Naive thymus-derived CD4-positive, alpha-beta T cell (primary cell): ENCODE results near the gene POPDC3. TPM values are rescaled to one million over a fixed set of nuclear protein-coding genes. Genes with fewer than 3 reads are reported as not detected.
"Not testable (repeated sequence)": the region's sequence is repeated elsewhere in the genome, so short reads cannot be mapped to it uniquely, and the experiment has no call there.

ENCODE experiments used
- ATAC-seq: fragments of 150-1000 bp; cut with Tn5 transposase; 2 replicates; pipeline ENCODE4 v1.10.0; 2021; ENCODE audit warnings: mild to moderate bottlenecking, moderate library complexity
- CTCF ChIA-PET: fragments of 350-600 bp; sonication (Branson Sonifier 250); formaldehyde crosslinking; loops from one replicate; lab custom pipeline; 2021; ENCODE audit warnings: antibody characterized with exemption; lab: Charles Lee
- POLR2A ChIA-PET: fragments of 350-600 bp; sonication (Branson Sonifier 250); formaldehyde crosslinking; loops from one replicate; lab custom pipeline; 2021; ENCODE audit warnings: antibody characterized with exemption, inconsistent platforms; lab: Charles Lee
- DNase-seq, 9 donors: peaks; one replicate each; pipeline versions ENCODE4 v3.0.0 to v3.0.0-alpha.2; 2020 to 2022; ENCODE audit warnings: mixed read lengths in 1 of 9
- H3K27ac ChIP-seq: one replicate; pipeline ENCODE4 v1.7.0; 2013; ENCODE audit warnings: mild to moderate bottlenecking, low read depth, low read length, moderate library complexity
- H3K27me3 ChIP-seq, 2 donors: one replicate each; pipeline ENCODE4 v1.7.0; 2013; ENCODE audit warnings: low read length in 2 of 2, mild to moderate bottlenecking in 2 of 2, moderate library complexity in 2 of 2; ENCODE audit not compliant: control insufficient read depth in 2 of 2, insufficient read depth in 2 of 2
- H3K36me3 ChIP-seq, 3 experiments: 1 replicate in 2 of 3; 2 replicates in 1 of 3; pipeline ENCODE4 v1.7.0; 2013; ENCODE audit warnings: low read length in 3 of 3, mild to moderate bottlenecking in 3 of 3, moderate library complexity in 1 of 3; ENCODE audit not compliant: insufficient read depth in 3 of 3, control insufficient read depth in 2 of 3
- H3K4me1 ChIP-seq, 2 donors: one replicate each; pipeline ENCODE4 v1.7.0; 2013; ENCODE audit warnings: low read length in 2 of 2, mild to moderate bottlenecking in 2 of 2, moderate library complexity in 1 of 2; ENCODE audit not compliant: control insufficient read depth in 2 of 2, insufficient read depth in 2 of 2
- H3K4me3 ChIP-seq: 2 replicates; pipeline ENCODE4 v1.7.0; 2013; ENCODE audit warnings: mild to moderate bottlenecking, low read length
- H3K9me3 ChIP-seq, 3 experiments: 1 replicate in 2 of 3; 2 replicates in 1 of 3; pipeline ENCODE4 v1.7.0; 2013; ENCODE audit warnings: low read length in 3 of 3; ENCODE audit not compliant: control insufficient read depth in 2 of 3
- H3K27ac Mint-ChIP-seq, 9 donors: one replicate each; pipeline ENCODE4 v1.8.0; 2020 to 2022; ENCODE audit warnings: mixed read lengths in 9 of 9, mild to moderate bottlenecking in 8 of 9, moderate library complexity in 5 of 9, inconsistent platforms in 2 of 9
- H3K27me3 Mint-ChIP-seq, 5 donors: one replicate each; pipeline ENCODE4 v1.8.0; 2021 to 2022; ENCODE audit warnings: mixed read lengths in 5 of 5, mild to moderate bottlenecking in 1 of 5
- H3K36me3 Mint-ChIP-seq, 5 donors: one replicate each; pipeline ENCODE4 v1.8.0; 2020 to 2022; ENCODE audit warnings: mixed read lengths in 5 of 5, mild to moderate bottlenecking in 3 of 5, inconsistent platforms in 1 of 5
- H3K4me1 Mint-ChIP-seq, 7 donors: one replicate each; pipeline ENCODE4 v1.8.0; 2020 to 2022; ENCODE audit warnings: mixed read lengths in 7 of 7, mild to moderate bottlenecking in 3 of 7, inconsistent platforms in 1 of 7
- H3K4me3 Mint-ChIP-seq, 10 donors: one replicate each; pipeline ENCODE4 v1.8.0; 2020 to 2022; ENCODE audit warnings: mild to moderate bottlenecking in 10 of 10, mixed read lengths in 10 of 10, moderate library complexity in 6 of 10, inconsistent platforms in 2 of 10
- H3K9me3 Mint-ChIP-seq, 11 donors: one replicate each; pipeline ENCODE4 v1.8.0; 2020 to 2022; ENCODE audit warnings: mixed read lengths in 11 of 11, mild to moderate bottlenecking in 4 of 11, inconsistent platforms in 1 of 11, moderate library complexity in 1 of 11
- intact Hi-C, 2 donors: fragments of 100-400 bp; cut with micrococcal nuclease; formaldehyde crosslinking; loops; one replicate each; pipeline ENCODE4 v1.15.1; 2023
- polyA plus RNA-seq, 2 donors: library from polyadenylated mRNA; unstranded; fragments of 300-500 nt; fragmentation: Illumina TruSeq; gene quantifications; one replicate each; pipeline ENCODE4 v1.2.3, GENCODE V29; 2021
- total RNA-seq, 6 experiments: library from RNA in 5 of 6; stranded (reverse) in 5 of 6; gene quantifications; 1 replicate in 5 of 6; 2 replicates in 1 of 6; pipeline ENCODE4 v1.2.3 and lab custom pipeline; 2021 to 2026

Gene POPDC3
- total and polyA plus RNA-seq, 7 experiments from 2014 or later: not detected

DNA sequence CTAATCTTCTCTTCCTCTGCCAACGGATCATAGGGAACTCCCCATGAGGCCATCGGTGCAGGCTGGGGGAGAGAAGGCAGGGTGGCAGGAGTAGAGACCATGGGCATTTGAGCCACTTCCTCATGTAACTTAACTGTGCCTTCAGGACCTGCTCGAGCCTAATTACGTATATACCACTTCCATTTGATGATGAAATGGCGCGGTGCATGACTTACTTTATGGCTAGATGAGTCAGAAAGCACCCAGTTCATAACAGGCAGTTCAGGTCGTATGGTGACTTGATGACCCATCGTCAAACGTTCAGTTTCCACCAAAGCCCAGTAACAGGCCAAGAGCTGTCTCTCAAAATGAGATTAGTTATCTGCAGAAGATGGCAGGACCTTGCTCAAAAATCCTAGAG lies 39.4 kb upstream of the POPDC3 start:
- CTCF ChIA-PET, H3K4me3 ChIP-seq, H3K4me1 ChIP-seq, H3K9me3 ChIP-seq, DNase-seq, H3K9me3 Mint-ChIP-seq, H3K27me3 ChIP-seq, ATAC-seq, H3K4me3 Mint-ChIP-seq, POLR2A ChIA-PET, H3K36me3 ChIP-seq, H3K27ac Mint-ChIP-seq, H3K4me1 Mint-ChIP-seq, H3K36me3 Mint-ChIP-seq, intact Hi-C loops, H3K27ac ChIP-seq: not testable (repeated sequence)
- peaks cover 8 to 23% (median 16%) of the 10 kb centered on the region in 5 donors for H3K27me3 Mint-ChIP-seq

DNA sequence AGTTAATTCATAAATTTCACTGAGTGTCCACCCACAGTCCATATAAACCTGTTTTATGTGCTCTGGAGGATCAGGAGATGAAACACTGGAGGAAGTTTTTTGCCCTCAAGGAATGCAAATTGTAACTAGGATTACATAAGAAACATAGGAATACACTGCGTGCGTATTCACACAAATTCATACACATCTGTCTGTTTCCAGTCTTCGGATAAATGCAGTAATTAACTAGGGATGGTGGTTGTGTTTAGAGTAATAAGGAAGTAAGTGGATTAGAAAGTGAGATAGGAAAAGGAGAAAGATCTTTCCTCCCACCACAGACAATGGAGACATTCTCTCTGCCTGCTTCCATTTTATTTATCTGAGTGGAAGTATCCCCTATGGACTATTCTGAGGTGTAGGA lies 35.7 kb upstream of the POPDC3 start:
- peaks cover 0 to 9% (median 0%) of the 10 kb centered on the region in 7 donors for H3K4me1 Mint-ChIP-seq
- no peak overlapping the region for H3K27ac ChIP-seq
- H3K9me3 ChIP-seq: no peaks in the 10 kb centered on the region
- no peaks in the 10 kb centered on the region for H3K4me1 ChIP-seq
- H3K9me3 Mint-ChIP-seq: no peaks in the 10 kb centered on the region
- ChIA-PET POLR2A (no interaction called here), CTCF (no interaction called here)
- no peak overlapping the region for H3K4me3 ChIP-seq
- H3K27me3 ChIP-seq: no peaks in the 10 kb centered on the region
- intact Hi-C loops: no loop called here
- peaks cover 8 to 20% (median 12%) of the 10 kb centered on the region in 5 donors for H3K27me3 Mint-ChIP-seq
- no peak overlapping the region for H3K4me3 Mint-ChIP-seq
- H3K36me3 Mint-ChIP-seq: no peaks in the 10 kb centered on the region
- no peak for DNase-seq
- H3K27ac Mint-ChIP-seq: no peak overlapping the region
- H3K36me3 ChIP-seq: no peaks in the 10 kb centered on the region
- ATAC-seq: no peak

DNA sequence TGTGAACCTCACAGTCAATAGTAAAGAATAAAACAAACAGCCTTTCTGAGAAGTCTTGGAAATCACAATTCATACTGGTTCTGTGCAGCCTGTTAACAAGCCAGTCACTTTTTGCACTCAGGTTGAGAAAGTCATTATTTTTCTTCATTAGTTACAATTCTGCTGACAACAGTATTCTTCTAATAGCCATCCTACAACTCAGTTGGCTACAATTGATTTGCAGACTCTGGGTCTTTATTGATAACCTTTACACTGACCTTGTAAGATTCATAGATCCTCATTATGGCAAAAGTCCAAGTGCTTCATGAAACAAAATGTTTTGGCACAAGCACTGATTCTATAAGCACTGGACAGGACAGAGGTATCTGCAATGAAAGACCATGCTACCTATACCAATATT lies 34.9 kb upstream of the POPDC3 start:
- intact Hi-C loops: no loop called here
- no peaks in the 10 kb centered on the region for H3K9me3 Mint-ChIP-seq
- CTCF ChIA-PET: no interaction called here

DNA sequence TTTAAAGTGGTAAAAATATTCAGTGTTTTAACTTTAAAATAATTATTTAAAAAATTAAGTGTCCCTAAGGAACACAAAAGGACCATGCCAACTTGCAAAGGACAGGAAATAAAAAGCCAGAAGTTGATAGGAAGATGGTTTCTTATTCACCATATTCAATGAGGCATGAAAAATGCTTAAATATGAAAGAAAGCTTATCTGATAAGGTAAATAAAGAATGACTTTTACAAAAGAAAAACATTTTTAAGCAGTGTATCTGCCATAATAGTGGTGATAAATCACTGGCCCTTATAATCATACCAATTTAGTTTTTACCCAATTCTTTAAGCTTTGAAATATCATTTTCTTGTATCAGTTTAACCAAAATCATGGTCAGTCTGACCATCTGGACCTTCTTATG lies 33.5 kb upstream of the POPDC3 start:
- Mint-ChIP-seq H3K9me3 (no peaks in the 10 kb centered on the region), H3K4me3 (no peak overlapping the region), H3K27me3 (peaks cover 10 to 20% (median 16%) of the 10 kb centered on the region in 5 donors), H3K4me1 (peaks cover 0 to 9% (median 0%) of the 10 kb centered on the region in 7 donors), H3K27ac (no peak overlapping the region), H3K36me3 (no peaks in the 10 kb centered on the region)
- ChIA-PET POLR2A (no interaction called here), CTCF (no interaction called here)
- Histone ChIP-seq H3K4me1 (no peaks in the 10 kb centered on the region), H3K27ac (no peak overlapping the region), H3K9me3 (no peaks in the 10 kb centered on the region), H3K4me3 (no peak overlapping the region), H3K36me3 (no peaks in the 10 kb centered on the region), H3K27me3 (no peaks in the 10 kb centered on the region)
- no peak for DNase-seq
- intact Hi-C loops: no loop called here
- no peak for ATAC-seq

More for the DNA sequence above, 34.9 kb upstream of the POPDC3 start:
- Histone ChIP-seq H3K27me3 (no peaks in the 10 kb centered on the region), H3K4me3 (no peak overlapping the region), H3K36me3 (no peaks in the 10 kb centered on the region), H3K4me1 (no peaks in the 10 kb centered on the region), H3K9me3 (no peaks in the 10 kb centered on the region), H3K27ac (no peak overlapping the region)
- Mint-ChIP-seq H3K4me3 (no peak overlapping the region), H3K36me3 (no peaks in the 10 kb centered on the region), H3K4me1 (peaks cover 0 to 9% (median 0%) of the 10 kb centered on the region in 7 donors), H3K27me3 (peaks cover 8 to 20% (median 14%) of the 10 kb centered on the region in 5 donors), H3K27ac (no peak overlapping the region)
- ATAC-seq (no peak), DNase-seq (no peak)
- POLR2A ChIA-PET: no interaction called here

DNA sequence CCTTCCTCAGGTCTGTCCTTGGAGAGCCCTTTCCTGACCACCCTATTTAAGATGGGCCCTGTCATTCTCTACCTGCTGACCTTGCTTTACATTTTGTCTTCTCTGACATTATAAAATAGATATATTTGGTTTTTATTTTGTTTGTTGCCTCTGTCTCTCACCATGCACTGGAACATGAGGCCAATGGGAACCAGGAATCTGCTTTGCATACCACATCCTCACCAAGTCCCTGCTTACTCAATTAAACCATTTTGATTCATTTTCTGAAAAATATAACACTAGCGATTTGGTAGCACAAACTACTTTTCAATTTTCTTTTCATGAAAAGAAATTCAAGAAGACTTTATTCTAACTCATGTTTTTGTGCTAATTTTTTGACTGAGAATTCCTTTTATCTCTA lies 32.8 kb upstream of the POPDC3 start:
- intact Hi-C loops: no loop called here
- Histone ChIP-seq H3K9me3 (no peaks in the 10 kb centered on the region), H3K36me3 (no peaks in the 10 kb centered on the region), H3K4me3 (no peak overlapping the region), H3K27ac (no peak overlapping the region), H3K27me3 (no peaks in the 10 kb centered on the region), H3K4me1 (no peaks in the 10 kb centered on the region)
- Mint-ChIP-seq H3K4me1 (peaks cover 0 to 9% (median 0%) of the 10 kb centered on the region in 7 donors), H3K9me3 (no peaks in the 10 kb centered on the region), H3K36me3 (no peaks in the 10 kb centered on the region), H3K27me3 (peaks cover 10 to 17% (median 16%) of the 10 kb centered on the region in 5 donors), H3K27ac (no peak overlapping the region), H3K4me3 (peak overlapping the region in 1 of 10 donors; percentile 20)
- ChIA-PET POLR2A (no interaction called here), CTCF (no interaction called here)
- no peak for DNase-seq
- no peak for ATAC-seq

DNA sequence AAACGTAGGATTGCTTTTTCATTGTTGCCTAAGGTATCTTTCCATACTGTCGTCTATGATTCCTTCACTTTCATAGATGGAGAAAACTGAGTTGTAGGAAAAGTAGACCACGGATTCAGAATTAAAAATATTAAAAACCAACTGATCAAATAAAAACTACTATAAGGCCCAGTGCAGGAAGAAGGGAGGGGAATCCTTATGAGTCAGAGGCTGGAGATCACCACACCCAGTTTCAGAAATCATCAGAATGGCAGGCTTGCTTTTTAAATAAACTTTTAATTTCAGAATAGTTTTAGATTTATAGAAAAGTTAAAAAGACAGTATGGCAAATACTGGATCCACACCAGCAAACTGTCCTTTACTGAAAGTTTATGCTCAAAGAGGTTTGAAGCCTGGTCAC lies 32.0 kb upstream of the POPDC3 start:
- intact Hi-C loops: no loop called here
- Mint-ChIP-seq H3K27me3 (peaks cover 10 to 20% (median 15%) of the 10 kb centered on the region in 5 donors), H3K9me3 (no peaks in the 10 kb centered on the region), H3K27ac (no peak overlapping the region), H3K4me3 (no peak overlapping the region), H3K4me1 (peaks cover 0 to 9% (median 0%) of the 10 kb centered on the region in 7 donors), H3K36me3 (no peaks in the 10 kb centered on the region)
- no peak for ATAC-seq
- ChIA-PET POLR2A (no interaction called here), CTCF (no interaction called here)
- no peaks in the 10 kb centered on the region for H3K4me1 ChIP-seq
- no peaks in the 10 kb centered on the region for H3K9me3 ChIP-seq
- H3K27me3 ChIP-seq: no peaks in the 10 kb centered on the region
- no peak overlapping the region for H3K27ac ChIP-seq
- no peak for DNase-seq
- no peaks in the 10 kb centered on the region for H3K36me3 ChIP-seq
- no peak overlapping the region for H3K4me3 ChIP-seq

DNA sequence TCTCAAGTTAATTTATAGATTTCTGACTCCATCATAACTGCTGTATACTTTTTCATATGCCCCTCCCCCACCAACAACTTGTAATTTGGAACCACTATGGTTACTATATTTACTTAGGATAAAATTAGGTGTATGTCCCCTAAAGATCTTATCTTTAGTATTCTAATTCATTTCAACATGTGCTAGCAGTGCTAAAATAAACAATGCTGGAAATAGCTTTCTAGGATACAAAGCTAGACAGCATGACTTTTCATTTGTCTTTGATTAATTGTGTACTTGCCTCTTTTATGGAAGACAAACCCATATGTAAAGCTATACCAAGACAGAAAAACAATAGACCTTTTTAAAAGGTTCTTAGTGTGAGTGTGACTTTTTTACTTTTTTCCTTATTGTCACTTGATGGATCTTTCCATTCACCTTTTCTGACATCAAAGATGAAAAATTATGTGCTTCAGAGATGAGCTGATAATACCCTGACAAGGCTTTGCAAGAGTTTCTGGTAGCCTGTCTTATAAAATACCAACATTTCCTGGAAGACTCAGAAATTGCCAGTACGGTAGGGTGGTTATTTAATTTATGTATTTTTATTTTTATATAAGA lies 31.2 kb upstream of the POPDC3 start:
- Mint-ChIP-seq H3K27ac (no peak overlapping the region), H3K4me3 (no peak overlapping the region), H3K9me3 (peaks cover 0 to 5% (median 0%) of the 10 kb centered on the region in 11 donors), H3K36me3 (peaks cover 0 to 4% (median 0%) of the 10 kb centered on the region in 5 donors), H3K4me1 (peaks cover 0 to 9% (median 0%) of the 10 kb centered on the region in 7 donors), H3K27me3 (peaks cover 11 to 23% (median 20%) of the 10 kb centered on the region in 5 donors)
- H3K27ac ChIP-seq: no peak overlapping the region
- ChIA-PET POLR2A (no interaction called here), CTCF (no interaction called here)
- no peaks in the 10 kb centered on the region for H3K27me3 ChIP-seq
- no peaks in the 10 kb centered on the region for H3K36me3 ChIP-seq
- no peak for ATAC-seq
- no peak overlapping the region for H3K4me3 ChIP-seq
- no peak for DNase-seq
- intact Hi-C loops: no loop called here
- no peaks in the 10 kb centered on the region for H3K9me3 ChIP-seq
- H3K4me1 ChIP-seq: no peaks in the 10 kb centered on the region
